Stomach (tissue), 4 donors: ENCODE measurements around the gene KIF12.

Experiments used
- CTCF ChIP-seq, 7 experiments: fragments of 450-650 bp in 4 of 7; fragments of 200-600 bp in 3 of 7; sonication (generic) in 3 of 7; IDR thresholded peaks; one replicate each; pipeline ENCODE4 v1.5.1; 2016 to 2019; ENCODE audit warnings: antibody characterized with exemption in 7 of 7, control low read depth in 2 of 7, mild to moderate bottlenecking in 1 of 7
- POLR2A ChIP-seq, 4 donors: fragments of 450-650 bp; IDR thresholded peaks; one replicate each; pipeline ENCODE4 v1.6.1; 2016; ENCODE audit warnings: antibody characterized with exemption in 4 of 4, control low read depth in 2 of 4, mild to moderate bottlenecking in 1 of 4, moderate library complexity in 1 of 4

DNA sequence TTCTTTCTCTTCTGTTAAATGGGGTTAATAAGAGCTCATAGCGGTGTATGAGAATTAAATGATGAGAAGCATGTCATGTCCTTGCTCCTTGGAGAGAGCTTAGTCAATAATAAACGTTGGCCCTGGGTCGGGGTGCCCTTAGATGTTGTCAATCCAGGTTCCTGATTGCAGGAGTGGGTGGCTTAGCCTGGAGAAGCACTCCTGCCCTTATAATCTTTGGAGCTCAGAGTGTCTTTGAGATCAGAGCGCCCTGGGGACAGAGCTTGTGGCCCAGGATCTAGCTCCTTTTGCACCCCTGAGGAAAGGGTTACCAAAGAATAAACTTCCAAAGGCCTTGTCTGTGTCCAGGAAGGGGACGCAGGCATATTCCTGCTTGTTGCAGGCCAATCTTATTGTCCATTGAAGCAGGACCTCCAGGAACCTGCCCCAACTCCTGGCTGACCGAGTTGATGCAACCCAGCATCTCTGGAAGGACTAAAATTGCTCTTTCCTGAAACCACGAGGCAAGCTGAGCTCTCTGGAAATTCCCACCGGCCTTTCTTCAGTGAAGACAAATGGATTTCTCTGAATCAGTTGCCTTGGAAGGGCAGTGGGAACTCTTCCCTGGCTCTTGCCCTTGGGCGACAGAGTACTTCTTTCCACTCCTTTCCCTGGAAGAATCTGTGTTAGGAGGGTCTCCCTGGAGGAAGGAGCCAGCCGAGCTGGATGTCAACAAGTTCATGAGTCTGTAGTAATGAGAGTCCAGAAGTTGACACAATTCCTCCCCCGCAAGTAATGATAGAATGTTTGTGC is 14.6 kb downstream of the KIF12 start:
- TF ChIP-seq CTCF (IDR thresholded peaks at IDR 0.05) (no peak), POLR2A (IDR thresholded peaks at IDR 0.05) (no peak)
